Hematopoietic multipotent progenitor cell treated with erythropoietin and hydrocortisone succinate and interleukin-3 and kit ligand, for 8 days (in vitro differentiated cells): Measurements from ENCODE around the gene SLC24A4.

ENCODE experiments used
- DNase-seq: peaks from one replicate; pipeline ENCODE4 v3.0.0-alpha.2; 2015

The SLC24A4 gene

GRCh38 chr14:92484132-92484823 is 161.3 kb downstream of the SLC24A4 start:
- DNase-seq, result no peak

- DNase-seq, result no peak
Observed at GRCh38 chr14:92486881-92487280, 163.9 kb downstream of the SLC24A4 start.

GRCh38 chr14:92487513-92488133 is 164.7 kb downstream of the SLC24A4 start:
- DNase-seq, result no peak

GRCh38 chr14:92489394-92490238 is 166.7 kb downstream of the SLC24A4 start:
- DNase-seq, result no peak

DNA sequence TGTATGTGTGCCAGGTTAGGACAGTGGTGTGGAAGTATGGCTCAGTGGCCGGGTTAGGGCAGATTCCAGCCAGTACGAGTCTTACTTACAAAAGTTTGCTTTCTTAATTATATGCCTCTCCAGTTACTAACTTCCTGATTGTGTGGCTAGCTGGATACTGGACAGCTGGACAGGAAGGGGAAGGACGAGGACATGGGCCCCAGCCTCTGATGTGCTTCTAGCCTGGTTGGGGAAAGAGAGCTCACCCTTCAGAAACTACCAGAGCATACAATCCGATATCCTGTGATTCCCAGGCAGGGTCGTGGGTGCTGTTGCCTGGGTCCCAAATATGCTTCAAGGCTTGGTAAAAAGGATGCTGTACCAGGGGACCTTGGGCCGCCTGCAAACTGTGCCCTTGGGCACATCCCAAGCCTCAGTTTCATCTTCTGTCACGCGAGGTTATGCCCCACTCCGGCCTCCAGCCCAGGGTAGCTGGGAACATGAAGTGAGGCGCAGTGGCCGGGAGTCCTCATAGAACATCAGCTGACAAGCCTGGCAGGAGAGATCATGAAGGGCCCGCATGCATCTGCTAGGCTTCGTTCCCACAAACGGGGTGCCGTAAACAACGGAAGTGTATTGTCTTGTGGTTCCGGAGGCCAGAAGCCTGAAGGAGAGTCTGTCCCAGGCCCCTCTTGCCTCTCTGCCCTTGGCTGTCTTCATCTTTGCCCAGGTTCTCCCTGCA is 167.4 kb downstream of the SLC24A4 start:
- DNase-seq, result no peak

DNA sequence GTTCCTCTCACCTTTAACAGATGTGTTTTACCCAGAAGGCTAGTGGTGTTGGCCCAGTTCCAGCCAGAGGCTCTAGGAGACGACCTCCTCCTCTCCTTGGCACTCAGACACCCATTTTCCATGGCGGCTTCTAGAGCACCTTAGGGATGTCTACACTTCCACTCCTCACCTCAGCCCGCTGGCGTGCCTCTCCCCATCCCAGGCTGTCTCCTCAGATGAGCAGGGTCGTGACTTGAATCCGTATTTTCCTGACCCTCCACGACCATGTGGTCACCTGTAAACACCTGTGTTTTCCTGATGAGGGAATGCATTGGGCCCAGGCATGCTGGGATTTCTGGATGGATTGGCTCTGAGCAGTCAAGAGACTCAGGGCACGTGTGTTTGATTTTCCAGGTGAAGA is 168.8 kb downstream of the SLC24A4 start:
- no peak for DNase-seq

- no peak for DNase-seq
Observed at GRCh38 chr14:92492258-92492657, 169.3 kb downstream of the SLC24A4 start.

DNA sequence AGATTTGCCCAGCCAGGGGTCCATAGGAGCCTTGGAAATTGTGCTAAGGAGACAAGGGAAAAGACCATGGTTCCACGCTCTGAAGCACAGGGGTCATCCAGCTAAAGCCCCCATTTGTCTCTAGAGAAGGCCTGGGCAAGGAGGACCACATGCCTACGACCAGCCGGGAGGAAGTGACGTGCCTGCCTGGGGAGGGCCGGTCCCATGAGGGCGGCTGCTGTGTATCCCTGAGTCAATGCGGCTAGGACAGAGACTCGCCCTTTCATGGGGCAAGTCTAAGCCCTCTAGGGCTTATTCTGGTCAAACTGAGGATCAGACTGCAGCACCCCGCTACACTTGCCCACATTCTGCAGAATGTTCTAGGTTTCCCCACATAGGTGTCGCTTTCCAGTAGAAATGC is 170.1 kb downstream of the SLC24A4 start:
- no peak for DNase-seq

GRCh38 chr14:92493492-92493891 is 170.5 kb downstream of the SLC24A4 start:
- no peak for DNase-seq

DNA sequence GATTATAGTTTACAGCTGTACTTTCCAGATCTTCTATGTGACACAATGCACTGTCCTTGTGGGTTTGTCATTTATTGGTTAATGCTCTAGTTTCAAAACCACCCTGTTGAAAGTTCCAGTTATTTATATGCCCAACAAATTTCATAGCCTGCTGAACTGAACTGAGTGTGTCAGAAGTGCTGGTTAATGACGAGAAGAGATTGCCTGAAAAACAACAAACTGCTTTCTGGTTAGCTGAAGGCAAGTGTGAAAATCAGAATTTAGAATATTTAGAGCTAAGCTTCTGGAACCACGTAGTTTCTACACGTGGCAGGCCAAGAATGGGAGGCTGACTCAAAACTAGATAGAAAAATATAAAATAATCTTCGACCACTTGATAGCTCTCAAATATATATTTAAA is 171.5 kb downstream of the SLC24A4 start:
- no peak for DNase-seq

DNA sequence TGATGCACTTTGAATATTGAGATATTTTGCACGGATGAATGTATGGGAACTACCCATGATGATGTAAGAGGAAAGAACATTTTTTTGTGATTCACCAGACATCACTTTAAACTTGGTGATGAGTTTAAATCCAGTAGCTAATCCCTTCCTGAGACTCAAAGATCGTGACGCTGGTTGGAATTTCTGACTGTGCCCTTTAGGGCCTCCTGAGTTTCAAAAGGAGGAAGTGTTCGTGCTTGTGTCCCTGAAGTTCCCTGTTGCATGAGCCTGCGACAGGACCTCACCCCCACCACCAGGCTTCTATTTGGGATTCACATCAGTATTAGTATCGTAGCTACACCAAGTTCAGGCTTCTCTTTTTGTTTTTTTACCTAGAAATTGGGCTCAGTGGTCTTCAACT is 172.1 kb downstream of the SLC24A4 start:
- no peak for DNase-seq

GRCh38 chr14:92496191-92496857 is 173.4 kb downstream of the SLC24A4 start:
- DNase-seq, result no peak

GRCh38 chr14:92497391-92497790 is 174.4 kb downstream of the SLC24A4 start:
- DNase-seq, result no peak

GRCh38 chr14:92499234-92499633 is 176.3 kb downstream of the SLC24A4 start:
- no peak for DNase-seq

GRCh38 chr14:92500491-92500941 is 177.6 kb downstream of the SLC24A4 start:
- DNase-seq, result no peak

DNA sequence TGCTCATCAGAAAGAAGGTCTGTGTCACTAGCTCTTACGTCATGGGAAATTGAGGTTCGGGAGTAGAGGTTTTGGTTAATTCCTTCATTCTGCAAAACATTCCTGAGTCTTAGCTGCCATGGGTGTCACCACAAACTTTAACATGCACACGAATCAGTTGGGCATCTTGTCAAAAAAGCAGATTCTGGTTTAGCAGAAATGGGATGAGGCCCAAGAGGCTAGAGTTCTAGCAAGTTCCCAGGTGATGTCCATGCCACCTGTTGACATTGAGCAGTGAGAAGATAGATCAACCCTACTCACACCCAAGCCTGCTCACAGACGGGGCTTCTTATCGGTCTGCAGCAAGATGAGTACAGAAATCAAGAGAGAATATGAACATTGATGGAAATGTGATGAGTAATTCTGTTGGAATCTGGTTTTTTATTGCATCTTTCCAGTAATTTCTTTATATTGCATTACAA is 179.0 kb downstream of the SLC24A4 start:
- DNase-seq, result no peak

- DNase-seq, result no peak
Observed at GRCh38 chr14:92502541-92503286, 179.7 kb downstream of the SLC24A4 start.

DNA sequence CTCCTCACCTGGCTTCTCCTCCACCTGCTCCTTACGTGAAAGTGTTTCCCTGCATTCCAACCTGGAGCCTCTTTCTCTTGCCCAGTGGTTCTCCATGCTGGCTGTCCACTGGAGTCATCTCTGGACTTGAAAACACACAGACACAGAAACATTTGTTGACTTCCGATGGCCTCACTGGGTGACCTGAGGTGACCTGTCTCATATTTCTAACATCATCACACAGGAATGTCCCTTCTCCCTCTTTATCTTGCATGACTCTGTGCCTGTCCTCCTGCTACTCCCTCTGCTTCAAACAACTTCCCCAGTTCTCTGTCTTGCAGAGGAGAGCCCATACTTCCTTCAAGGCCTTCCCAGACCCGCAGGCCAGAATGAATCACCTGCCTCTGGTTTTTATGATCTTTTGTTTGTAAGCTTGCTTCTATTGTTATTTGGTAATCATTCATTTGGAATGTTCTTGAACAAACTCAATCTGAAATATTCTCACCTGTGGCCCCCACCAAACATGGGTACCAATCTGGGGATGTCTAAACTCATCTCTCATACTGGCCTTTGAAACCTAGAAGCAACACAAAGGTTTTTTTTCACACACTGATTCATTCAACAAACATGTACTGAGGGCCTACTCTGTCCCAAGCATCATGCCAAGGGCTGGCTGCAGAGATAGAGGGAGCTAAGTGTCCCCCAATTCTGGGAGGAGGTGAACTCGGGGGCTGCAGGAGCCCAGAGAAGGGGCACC is 181.0 kb downstream of the SLC24A4 start:
- DNase-seq, result no peak

DNA sequence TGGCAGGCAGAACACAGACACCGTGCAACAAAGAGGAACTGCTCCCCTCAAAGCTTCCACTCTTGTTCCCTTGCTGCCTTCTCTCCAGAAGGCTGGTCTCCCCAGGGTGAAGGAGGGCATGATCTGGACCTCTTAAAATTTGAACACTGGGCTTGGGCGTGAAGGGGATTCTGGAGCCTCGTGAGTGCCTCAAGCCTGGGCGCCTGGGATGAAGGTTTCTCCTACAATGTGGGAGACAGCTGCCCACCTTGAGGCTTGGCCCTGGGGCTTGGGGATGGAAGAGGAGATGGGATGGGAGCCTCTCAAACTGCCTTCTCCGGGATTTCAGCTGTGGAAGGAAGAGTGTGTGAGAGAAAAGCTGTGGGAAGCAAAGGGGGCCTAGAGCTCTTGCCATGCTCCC is 182.9 kb downstream of the SLC24A4 start:
- no peak for DNase-seq

DNA sequence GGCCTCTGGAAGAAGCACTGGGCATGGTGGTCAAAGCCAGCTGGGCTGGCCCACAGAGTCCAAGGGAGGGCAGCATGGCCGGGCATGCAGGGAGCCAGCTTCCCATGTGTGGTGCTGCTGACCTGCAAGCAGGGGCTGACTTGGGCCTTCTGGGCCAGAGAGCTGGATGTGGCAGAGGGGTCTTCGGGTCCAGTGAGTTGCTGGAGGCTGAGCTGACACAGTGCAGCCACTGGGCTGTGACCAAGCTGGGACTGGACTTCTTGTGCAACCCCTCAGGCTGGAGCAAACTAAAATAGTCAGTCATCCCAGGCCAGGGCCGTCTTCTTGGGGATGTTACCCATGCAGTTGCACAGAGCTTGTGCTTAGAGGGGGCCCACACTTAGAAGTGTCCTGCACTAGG is 183.3 kb downstream of the SLC24A4 start:
- DNase-seq, result no peak

GRCh38 chr14:92507174-92507768 is 184.3 kb downstream of the SLC24A4 start:
- DNase-seq, result no peak
